DOHH2 (cell line): Measurements from ENCODE around the gene TPRA1.
"Not testable (repeated sequence)": the region's sequence is repeated elsewhere in the genome, so short reads cannot be mapped to it uniquely, and the experiment has no call there.

Experiments used
- H3F3A ChIP-seq: fragments of 200-600 bp; sonication (generic), shearing (Covaris generic); 2 replicates; pipeline ENCODE4 v1.6.0; 2016; ENCODE audit warnings: antibody characterized with exemption, mild to moderate bottlenecking; ENCODE audit not compliant: control insufficient read depth, insufficient read depth
- H3K27ac ChIP-seq: fragments of 200-600 bp; sonication (generic); 2 replicates; pipeline ENCODE4 v1.5.1; 2014; ENCODE audit warnings: low read depth, mild to moderate bottlenecking, low read length, moderate library complexity
- H3K27me3 ChIP-seq: fragments of 200-600 bp; sonication (generic); 2 replicates; pipeline ENCODE4 v1.6.1; 2014; ENCODE audit warnings: mild to moderate bottlenecking, low read length, mixed read lengths; ENCODE audit not compliant: control insufficient read depth
- H3K36me3 ChIP-seq: fragments of 200-600 bp; sonication (generic); 2 replicates; pipeline ENCODE4 v1.6.1; 2014; ENCODE audit warnings: mild to moderate bottlenecking, low read length, moderate library complexity, mixed read lengths; ENCODE audit not compliant: control insufficient read depth
- H3K4me1 ChIP-seq: fragments of 200-600 bp; sonication (generic); 2 replicates; pipeline ENCODE4 v1.6.1; 2014; ENCODE audit warnings: mild to moderate bottlenecking, low read length, mixed read lengths; ENCODE audit not compliant: control insufficient read depth
- H3K4me2 ChIP-seq: fragments of 200-600 bp; sonication (generic); 2 replicates; pipeline ENCODE4 v1.6.0; 2014; ENCODE audit warnings: mild to moderate bottlenecking, low read length, moderate library complexity
- H3K4me3 ChIP-seq: fragments of 200-600 bp; sonication (generic); 2 replicates; pipeline ENCODE4 v1.5.1; 2014; ENCODE audit warnings: mild to moderate bottlenecking, low read length, mixed read lengths
- H3K79me2 ChIP-seq: fragments of 200-600 bp; sonication (generic); 2 replicates; pipeline ENCODE4 v1.6.1; 2014; ENCODE audit warnings: mild to moderate bottlenecking, low read length, mixed read lengths; ENCODE audit not compliant: control insufficient read depth
- H3K9me2 ChIP-seq: fragments of 200-600 bp; sonication (generic); replicated peaks from 2 replicates; pipeline ENCODE4 v1.6.1; 2014; ENCODE audit warnings: mild to moderate bottlenecking, low read length, mixed read lengths; ENCODE audit not compliant: control insufficient read depth
- H3K9me3 ChIP-seq: fragments of 200-600 bp; sonication (generic); 2 replicates; pipeline ENCODE4 v1.6.1; 2014; ENCODE audit warnings: antibody characterized with exemption, low read length, mixed read lengths; ENCODE audit not compliant: control insufficient read depth, insufficient read depth
- H4K20me1 ChIP-seq: fragments of 200-600 bp; sonication (generic); 2 replicates; pipeline ENCODE4 v1.6.0; 2014; ENCODE audit warnings: low read depth, mild to moderate bottlenecking, antibody characterized with exemption, low read length, moderate library complexity; ENCODE audit not compliant: control insufficient read depth, insufficient read depth
- EZH2phosphoT487 ChIP-seq: fragments of 200-600 bp; sonication (generic); IDR thresholded peaks from 2 replicates; pipeline ENCODE4 v1.6.1; 2017; ENCODE audit warnings: borderline replicate concordance, mild to moderate bottlenecking, antibody characterized with exemption, low read length, moderate library complexity, mixed read lengths
- TF ChIP-seq, protein P1 (sequence below): fragments of 200-600 bp; sonication (generic); IDR thresholded peaks from one replicate; pipeline ENCODE4 v1.5.1; 2014; ENCODE audit warnings: antibody characterized with exemption, mild to moderate bottlenecking, low read depth, low read length; ENCODE audit not compliant: poor library complexity, severe bottlenecking

TPRA1 gene

DNA sequence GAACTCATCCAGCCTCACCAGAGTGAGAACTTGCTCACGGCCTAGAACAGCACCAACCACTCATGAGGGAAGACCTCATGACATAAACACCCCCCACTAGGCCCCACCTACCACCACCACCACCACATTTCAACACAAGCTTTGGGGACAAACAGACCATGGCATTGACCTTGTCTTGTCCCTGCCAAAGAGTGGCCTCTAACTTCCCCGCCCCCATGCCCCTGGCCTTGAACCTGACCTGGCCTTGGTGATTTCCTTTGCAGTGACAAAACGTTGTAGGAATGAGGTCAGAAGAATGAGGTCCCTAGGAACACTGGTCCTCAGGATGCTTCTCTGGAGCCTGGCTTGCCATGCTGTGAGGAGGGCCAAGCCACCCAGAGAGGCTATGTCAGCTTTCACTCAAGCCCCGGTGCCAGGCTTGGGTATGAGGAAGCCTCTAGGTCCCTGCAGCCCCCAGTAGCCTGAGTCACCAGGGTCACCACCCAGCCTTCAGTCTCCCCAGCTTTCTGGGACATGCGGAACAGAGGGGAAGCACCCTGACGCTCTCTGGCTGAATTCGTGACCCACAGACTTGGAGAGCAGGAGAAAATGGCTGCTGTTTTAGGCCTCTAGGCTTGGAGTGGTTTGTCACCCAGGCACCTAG is 57.9 kb downstream of the TPRA1 start:
- Histone ChIP-seq H3K4me3 (no peak overlapping the region), H3K4me2 (no peak overlapping the region), H3K9me2 (no peaks in the 10 kb centered on the region), H3K4me1 (peaks cover 14% of the 10 kb centered on the region), H3K79me2 (no peaks in the 10 kb centered on the region), H3K9me3 (no peaks in the 10 kb centered on the region), H3F3A (no peaks in the 10 kb centered on the region), H3K36me3 (no peaks in the 10 kb centered on the region), H3K27me3 (peaks cover 13% of the 10 kb centered on the region), H3K27ac (no peak overlapping the region), H4K20me1 (no peaks in the 10 kb centered on the region)
- TF ChIP-seq EZH2phosphoT487: no peak

DNA sequence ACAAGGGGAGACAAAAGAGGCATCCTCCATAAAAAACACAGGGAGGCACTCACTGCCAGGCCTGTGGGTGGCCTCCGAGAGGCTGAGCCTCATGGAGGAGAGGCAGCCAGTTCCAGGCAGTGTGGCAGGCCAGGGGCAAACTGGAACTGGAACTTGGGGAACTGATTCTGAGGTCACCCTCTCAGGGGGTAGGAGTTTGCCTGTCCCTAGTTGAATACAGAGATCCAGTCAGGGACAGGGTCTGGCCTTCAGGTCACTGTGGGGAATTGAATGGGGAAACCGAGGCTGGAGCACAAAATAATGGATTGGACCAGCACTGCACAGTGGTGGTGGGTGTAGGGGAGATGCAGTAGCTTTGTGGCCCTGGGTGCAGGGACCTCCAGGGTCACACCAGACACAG is 58.7 kb downstream of the TPRA1 start:
- no peaks in the 10 kb centered on the region for H4K20me1 ChIP-seq
- no peaks in the 10 kb centered on the region for H3K9me2 ChIP-seq
- H3K9me3 ChIP-seq: no peaks in the 10 kb centered on the region
- H3K4me1 ChIP-seq: peaks cover 14% of the 10 kb centered on the region
- H3K27ac ChIP-seq: no peak overlapping the region
- no peaks in the 10 kb centered on the region for H3K36me3 ChIP-seq
- H3K4me3 ChIP-seq: no peak overlapping the region
- no peaks in the 10 kb centered on the region for H3K79me2 ChIP-seq
- H3F3A ChIP-seq: no peaks in the 10 kb centered on the region
- no peak overlapping the region for H3K4me2 ChIP-seq
- no peak for TF ChIP-seq EZH2phosphoT487
- peaks cover 6% of the 10 kb centered on the region; the same call in 1 of the 2 replicates for H3K27me3 ChIP-seq

DNA sequence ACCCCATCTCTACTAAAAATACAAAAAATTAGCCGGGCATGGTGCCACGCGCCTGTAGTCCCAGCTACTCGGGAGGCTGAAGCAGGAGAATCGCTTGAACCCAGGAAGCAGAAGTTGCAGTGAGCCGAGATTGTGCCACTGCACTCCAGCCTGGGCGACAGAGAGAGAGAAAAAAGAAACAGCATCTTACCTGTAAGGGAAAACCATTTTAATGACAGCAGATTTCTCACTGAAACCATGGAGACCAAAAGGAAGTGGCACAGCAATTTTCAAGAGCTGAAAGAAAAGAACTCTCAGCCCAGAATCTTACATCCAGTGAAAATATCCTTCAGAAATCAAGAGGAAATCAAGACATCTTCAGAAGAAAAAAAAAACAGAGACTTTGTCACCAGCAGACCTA is 59.7 kb downstream of the TPRA1 start:
- H4K20me1 ChIP-seq, H3K27me3 ChIP-seq, H3K36me3 ChIP-seq, H3K9me3 ChIP-seq, H3K27ac ChIP-seq, H3K79me2 ChIP-seq, H3K9me2 ChIP-seq, H3F3A ChIP-seq, H3K4me2 ChIP-seq, H3K4me3 ChIP-seq: not testable (repeated sequence)
- H3K4me1 ChIP-seq: peaks cover 14% of the 10 kb centered on the region

DNA sequence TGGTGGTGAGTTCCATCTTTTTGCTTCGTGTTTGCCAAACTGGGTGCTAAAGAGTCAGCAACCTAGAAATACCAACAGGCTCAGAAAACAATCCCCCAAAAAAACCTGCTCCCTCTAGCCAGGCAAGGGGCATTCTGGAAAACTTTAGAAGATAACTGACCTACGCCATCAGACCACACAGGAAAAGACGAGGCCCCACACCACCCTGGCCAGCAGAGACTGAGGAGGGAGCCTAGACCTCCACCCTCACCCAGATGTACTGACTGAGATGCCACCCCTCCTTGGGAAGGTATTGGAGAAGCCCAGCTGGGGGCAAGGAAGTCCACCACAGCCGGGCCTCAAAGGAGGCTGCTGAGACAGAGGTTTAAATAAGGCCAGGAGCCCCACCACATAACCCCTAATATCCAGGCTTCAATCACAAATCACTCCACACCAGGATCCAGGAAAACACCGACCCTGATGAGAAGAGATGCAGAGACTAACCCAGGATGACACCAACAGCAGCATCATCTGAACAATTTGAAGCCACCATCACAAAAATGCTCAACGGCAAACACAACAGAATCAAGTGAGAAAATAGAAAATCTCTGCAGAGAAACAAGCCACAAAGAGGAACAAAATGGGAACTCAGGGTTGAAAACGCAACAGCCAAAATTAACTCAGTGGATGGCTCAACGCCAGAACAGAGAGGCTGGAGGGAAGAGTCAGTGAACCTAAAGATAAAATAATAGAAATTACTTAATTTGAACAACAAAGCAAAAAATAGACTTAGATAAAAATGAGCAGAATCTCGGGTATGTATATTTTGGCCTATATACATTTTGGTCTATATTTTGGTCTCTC is 61.0 kb downstream of the TPRA1 start:
- Histone ChIP-seq H3F3A (no peaks in the 10 kb centered on the region), H3K9me3 (no peaks in the 10 kb centered on the region), H3K4me1 (peaks cover 14% of the 10 kb centered on the region), H3K4me2 (peak overlapping the region; percentile 36; the same call in 1 of the 2 replicates), H3K27ac (no peak overlapping the region), H3K79me2 (no peaks in the 10 kb centered on the region), H3K27me3 (0 out of 2 replicates have a peak, but pooled peaks cover 4% of the 10 kb centered on the region), H4K20me1 (no peaks in the 10 kb centered on the region), H3K9me2 (no peaks in the 10 kb centered on the region), H3K4me3 (no peak overlapping the region), H3K36me3 (no peaks in the 10 kb centered on the region)
- TF ChIP-seq EZH2phosphoT487: no peak
- TF ChIP-seq, protein P1, sequence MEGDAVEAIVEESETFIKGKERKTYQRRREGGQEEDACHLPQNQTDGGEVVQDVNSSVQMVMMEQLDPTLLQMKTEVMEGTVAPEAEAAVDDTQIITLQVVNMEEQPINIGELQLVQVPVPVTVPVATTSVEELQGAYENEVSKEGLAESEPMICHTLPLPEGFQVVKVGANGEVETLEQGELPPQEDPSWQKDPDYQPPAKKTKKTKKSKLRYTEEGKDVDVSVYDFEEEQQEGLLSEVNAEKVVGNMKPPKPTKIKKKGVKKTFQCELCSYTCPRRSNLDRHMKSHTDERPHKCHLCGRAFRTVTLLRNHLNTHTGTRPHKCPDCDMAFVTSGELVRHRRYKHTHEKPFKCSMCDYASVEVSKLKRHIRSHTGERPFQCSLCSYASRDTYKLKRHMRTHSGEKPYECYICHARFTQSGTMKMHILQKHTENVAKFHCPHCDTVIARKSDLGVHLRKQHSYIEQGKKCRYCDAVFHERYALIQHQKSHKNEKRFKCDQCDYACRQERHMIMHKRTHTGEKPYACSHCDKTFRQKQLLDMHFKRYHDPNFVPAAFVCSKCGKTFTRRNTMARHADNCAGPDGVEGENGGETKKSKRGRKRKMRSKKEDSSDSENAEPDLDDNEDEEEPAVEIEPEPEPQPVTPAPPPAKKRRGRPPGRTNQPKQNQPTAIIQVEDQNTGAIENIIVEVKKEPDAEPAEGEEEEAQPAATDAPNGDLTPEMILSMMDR: no peak
